AG04449 (cell line): Measurements from ENCODE around the gene TXLNA.

ENCODE experiments used
- CTCF ChIA-PET: fragments of 350-600 bp; formaldehyde crosslinking; extraction: SDS; loops from one replicate; lab custom pipeline; 2021; ENCODE audit warnings: antibody characterized with exemption; lab: Yijun Ruan, JAX
- POLR2A ChIA-PET: fragments of 400-600, 350-600 bp; formaldehyde crosslinking; extraction: SDS; loops from one replicate; lab custom pipeline; 2020; ENCODE audit warnings: antibody characterized with exemption, inconsistent platforms; lab: Yijun Ruan, JAX
- DNase-seq: peaks from one replicate; pipeline ENCODE4 v3.0.0-alpha.2; 2010; ENCODE audit warnings: low read depth, low spot score
- H3K4me3 ChIP-seq: 2 replicates; pipeline ENCODE4 v1.5.1; 2011; ENCODE audit warnings: low read depth, mild to moderate bottlenecking, control low read depth, low read length
- TF ChIP-seq, protein P1 (sequence below): IDR thresholded peaks from one replicate; pipeline ENCODE4 v1.5.1; 2011; ENCODE audit warnings: mild to moderate bottlenecking, moderate library complexity, low read length, control low read depth, inconsistent platforms; ENCODE audit not compliant: insufficient read depth; ENCODE audit errors: missing control alignments

TXLNA gene

DNA sequence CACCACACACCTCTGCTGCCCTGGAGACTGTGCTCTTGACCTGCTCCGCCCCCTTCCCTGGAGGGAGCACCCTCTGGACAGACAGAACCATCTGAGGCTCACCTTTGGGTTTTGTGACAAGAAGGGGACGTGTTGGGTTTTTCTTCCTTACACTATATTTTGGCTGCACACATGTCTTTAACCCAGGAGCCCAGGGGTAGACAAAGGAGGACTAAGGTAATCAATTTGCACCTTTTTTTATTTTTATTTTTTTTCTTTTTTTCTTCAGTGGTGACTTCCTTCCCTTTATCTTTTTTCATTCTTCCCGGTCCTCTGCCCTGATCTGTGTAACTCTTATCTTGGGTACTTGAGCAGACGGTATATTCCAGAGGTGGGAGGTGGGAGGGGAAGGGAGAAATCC, 8.5 kb upstream of the TXLNA start:
- ChIA-PET POLR2A (no interaction called here), CTCF (no interaction called here)
- TF ChIP-seq, protein P1, sequence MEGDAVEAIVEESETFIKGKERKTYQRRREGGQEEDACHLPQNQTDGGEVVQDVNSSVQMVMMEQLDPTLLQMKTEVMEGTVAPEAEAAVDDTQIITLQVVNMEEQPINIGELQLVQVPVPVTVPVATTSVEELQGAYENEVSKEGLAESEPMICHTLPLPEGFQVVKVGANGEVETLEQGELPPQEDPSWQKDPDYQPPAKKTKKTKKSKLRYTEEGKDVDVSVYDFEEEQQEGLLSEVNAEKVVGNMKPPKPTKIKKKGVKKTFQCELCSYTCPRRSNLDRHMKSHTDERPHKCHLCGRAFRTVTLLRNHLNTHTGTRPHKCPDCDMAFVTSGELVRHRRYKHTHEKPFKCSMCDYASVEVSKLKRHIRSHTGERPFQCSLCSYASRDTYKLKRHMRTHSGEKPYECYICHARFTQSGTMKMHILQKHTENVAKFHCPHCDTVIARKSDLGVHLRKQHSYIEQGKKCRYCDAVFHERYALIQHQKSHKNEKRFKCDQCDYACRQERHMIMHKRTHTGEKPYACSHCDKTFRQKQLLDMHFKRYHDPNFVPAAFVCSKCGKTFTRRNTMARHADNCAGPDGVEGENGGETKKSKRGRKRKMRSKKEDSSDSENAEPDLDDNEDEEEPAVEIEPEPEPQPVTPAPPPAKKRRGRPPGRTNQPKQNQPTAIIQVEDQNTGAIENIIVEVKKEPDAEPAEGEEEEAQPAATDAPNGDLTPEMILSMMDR: no peak
- DNase-seq: no peak
- no peak overlapping the region for H3K4me3 ChIP-seq

- DNase-seq: no peak
- POLR2A ChIA-PET: no interaction called here
- CTCF ChIA-PET: interaction anchor here (1.2 kb wide), 1 partner anchor 13 kb away, joined by 3 read pairs; no protein-coding TSS in a partner anchor
- TF ChIP-seq, protein P1: no peak
- no peak overlapping the region for H3K4me3 ChIP-seq
These were observed 6.7 kb upstream of the TXLNA start for GRCh38 chr1:32172621-32173245.

- ChIA-PET POLR2A (interaction anchor here (0.7 to 2.4 kb wide), 7 partner anchors 10 to 157 kb away, joined by 3 to 18 read pairs (median 5); partner anchors contain the start of genes CCDC28B, MARCKSL1 and TMEM39B), CTCF (interaction anchor here (1.6 kb wide), 1 partner anchor 15 kb away, joined by 3 read pairs; no protein-coding TSS in a partner anchor)
- DNase-seq: no peak
- no peak overlapping the region for H3K4me3 ChIP-seq
- TF ChIP-seq, protein P1: no peak
These were observed 889 bp upstream of the TXLNA start for GRCh38 chr1:32178380-32179192.

- peak overlapping the region; percentile 71 for H3K4me3 ChIP-seq
- POLR2A ChIA-PET: interaction anchor here (0.7 to 2.4 kb wide), 9 partner anchors 10 to 157 kb away, joined by 3 to 18 read pairs (median 4); partner anchors contain the start of genes CCDC28B, KPNA6, MARCKSL1 and TMEM39B
- CTCF ChIA-PET: interaction anchor here (1.6 kb wide), 1 partner anchor 16 kb away, joined by 3 read pairs; no protein-coding TSS in a partner anchor
- TF ChIP-seq, protein P1: no peak
- no peak for DNase-seq
These were observed 357 bp upstream of the TXLNA start for GRCh38 chr1:32179193-32179442.

- DNase-seq: no peak
- POLR2A ChIA-PET: interaction anchor here (1.2 to 2.4 kb wide), 4 partner anchors 16 to 151 kb away, joined by 5 to 18 read pairs (median 11); partner anchors contain the start of genes CCDC28B and TMEM39B
These were observed 948 bp downstream of the TXLNA start for GRCh38 chr1:32180186-32181060.

More at GRCh38 chr1:32180186-32181060, 948 bp downstream of the TXLNA start:
- TF ChIP-seq, protein P1: no peak
- H3K4me3 ChIP-seq: peak overlapping the region; percentile 71
- CTCF ChIA-PET: interaction anchor here (0.7 to 1.6 kb wide), 5 partner anchors 17 to 91 kb away, joined by 3 to 4 read pairs (median 3); no protein-coding TSS in a partner anchor
